GM21529 (cell line): ENCODE data around the gene CPN1.
"Not testable (repeated sequence)": the region's sequence is repeated elsewhere in the genome, so short reads cannot be mapped to it uniquely, and the experiment has no call there.

ENCODE experiments used
- ATAC-seq: cut with Tn5 transposase; IDR thresholded peaks from one replicate; pipeline ENCODE4 v1.9.1; 2021; ENCODE audit not compliant: unreplicated experiment

The CPN1 gene

GRCh38 chr10:100082276-100082675, 607 bp upstream of the CPN1 start:
- ATAC-seq = not testable (repeated sequence)

- no peak for ATAC-seq
These were observed 4.9 kb downstream of the CPN1 start for GRCh38 chr10:100076750-100077149.

- no peak for ATAC-seq
These were observed 6.0 kb downstream of the CPN1 start for GRCh38 chr10:100075426-100076220.

- ATAC-seq = no peak
These were observed 9.2 kb downstream of the CPN1 start for GRCh38 chr10:100072514-100072913.

- ATAC-seq = no peak
These were observed 10.1 kb downstream of the CPN1 start for GRCh38 chr10:100071529-100071928.

GRCh38 chr10:100067466-100067865, 14.2 kb downstream of the CPN1 start:
- no peak for ATAC-seq

- no peak for ATAC-seq
These were observed 16.5 kb downstream of the CPN1 start for GRCh38 chr10:100065084-100065660.

- no peak for ATAC-seq
These were observed 20.3 kb downstream of the CPN1 start for GRCh38 chr10:100061401-100061800.

GRCh38 chr10:100057948-100058347, 23.7 kb downstream of the CPN1 start:
- ATAC-seq = no peak

GRCh38 chr10:100053686-100054460, 27.8 kb downstream of the CPN1 start:
- ATAC-seq = no peak

GRCh38 chr10:100046021-100046486, 35.6 kb downstream of the CPN1 start:
- no peak for ATAC-seq

- ATAC-seq = no peak
These were observed 36.1 kb downstream of the CPN1 start for GRCh38 chr10:100045592-100045991.

GRCh38 chr10:100043796-100044195, 37.9 kb downstream of the CPN1 start:
- no peak for ATAC-seq

- no peak for ATAC-seq
These were observed 38.3 kb downstream of the CPN1 start for GRCh38 chr10:100043344-100043743.

- no peak for ATAC-seq
These were observed 40.2 kb downstream of the CPN1 start for GRCh38 chr10:100041306-100042002.

- ATAC-seq = no peak
These were observed 43.1 kb downstream of the CPN1 start for GRCh38 chr10:100038561-100039071.

- no peak for ATAC-seq
These were observed 43.8 kb downstream of the CPN1 start for GRCh38 chr10:100037758-100038315.

- ATAC-seq = no peak
These were observed 44.8 kb downstream of the CPN1 start for GRCh38 chr10:100036850-100037249.

GRCh38 chr10:100033766-100034418, 47.8 kb downstream of the CPN1 start:
- ATAC-seq = no peak

GRCh38 chr10:100027416-100027815, 54.3 kb downstream of the CPN1 start:
- ATAC-seq = no peak
